ENCODE data around the gene SPTBN4. TPM values are rescaled to one million over a fixed set of nuclear protein-coding genes. Genes with fewer than 3 reads are reported as not detected.
"Not testable (repeated sequence)": the region's sequence is repeated elsewhere in the genome, so short reads cannot be mapped to it uniquely, and the experiment has no call there.

Gene SPTBN4
- total and polyA plus RNA-seq, 2 of the 4 experiments (the other 2 are of a cell fraction) = 0.72 to 0.91 TPM

- Histone ChIP-seq H3K56ac (ENCODE audit: extremely low read depth, insufficient read depth, low read length) (no peak overlapping the region), H2AK9ac (replicated peaks; ENCODE audit: low read depth, low read length, poor library complexity) (no peak overlapping the region), H2AK5ac (ENCODE audit: low read depth, low read length) (no peak overlapping the region), H3K27me3 (ENCODE audit: control insufficient read depth, insufficient read depth, low read length) (peaks cover 43% of the 10 kb centered on the region), H2AFZ (replicated peaks; ENCODE audit: low read length, poor library complexity) (peak overlapping the region; percentile 51), H2BK5ac (ENCODE audit: low read depth, low read length, poor library complexity, severe bottlenecking) (no peak overlapping the region), H4K20me1 (ENCODE audit: insufficient read depth, low read length) (no peaks in the 10 kb centered on the region), H3K4ac (ENCODE audit: low read depth, low read length) (no peak overlapping the region), H3K4me3 (ENCODE audit: insufficient read depth, low read depth, low read length) (no peak overlapping the region), H3K23ac (ENCODE audit: low read depth, low read length) (no peak overlapping the region), H3K9me1 (ENCODE audit: insufficient read depth, low read length) (no peaks in the 10 kb centered on the region), H3K18ac (ENCODE audit: low read depth, low read length) (no peak overlapping the region), H4K5ac (ENCODE audit: low read depth, low read length) (no peak overlapping the region), H2BK15ac (ENCODE audit: low read depth, low read length) (no peak overlapping the region), H4K8ac (ENCODE audit: low read depth in 2 of 2, low read length in 2 of 2) (no peak overlapping the region), H3K9ac (ENCODE audit: low read depth, low read length) (no peak overlapping the region), H3K9me3 (ENCODE audit: control insufficient read depth, insufficient read depth, low read length) (no peaks in the 10 kb centered on the region), H4K91ac (ENCODE audit: insufficient read depth, low read depth, low read length) (no peak overlapping the region), H3K79me1 (ENCODE audit: low read depth in 1 of 2, low read length in 2 of 2) (no peaks in the 10 kb centered on the region), H2BK120ac (ENCODE audit: low read depth, low read length) (no peak overlapping the region), H3K4me2 (ENCODE audit: low read depth, low read length) (no peak overlapping the region), H3K4me1 (ENCODE audit: control insufficient read depth, insufficient read depth, low read length) (no peaks in the 10 kb centered on the region), H3K14ac (replicated peaks; ENCODE audit: low read depth, low read length) (no peak overlapping the region), H3K27ac (ENCODE audit: insufficient read depth, low read length) (no peak overlapping the region), H2BK20ac (ENCODE audit: low read depth, low read length) (no peak overlapping the region), H3K36me3 (ENCODE audit: control insufficient read depth, insufficient read depth, low read length) (no peaks in the 10 kb centered on the region)
- BruUV-seq (replicated peaks) = no TSS peak
- in situ Hi-C loops (cut with MboI; ENCODE audit: low sequenced_read_pairs) (no loop called here), dilution Hi-C loops (cut with HindIII; ENCODE audit: low sequenced_read_pairs, unreplicated experiment) (no loop called here), intact Hi-C loops (cut with micrococcal nuclease) (no loop called here)
- CTCF ChIA-PET = no interaction called here
- TF ChIP-seq RAD21 (IDR thresholded peaks at IDR 0.05; ENCODE audit: low read length) = no peak
- TF ChIP-seq MXI1 (IDR thresholded peaks at IDR 0.05; ENCODE audit: borderline replicate concordance, low read depth, low read length) = no peak
- TF ChIP-seq CTCF (conservative IDR thresholded peaks at IDR 0.05; ENCODE audit: low read depth, low read length) = no peak
- TF ChIP-seq ELK1 (IDR thresholded peaks at IDR 0.05; ENCODE audit: borderline replicate concordance, low read depth, low read length) = no peak
- WGBS, 2 experiments (ENCODE audit: extremely low coverage in 2 of 2, insufficient read length in 1 of 2) = 43% methylated on average over 3 of the region's 4 CpGs; no CpG with 5 or more reads in 1 of the 2 experiments
- no peak for DNase-seq
- no peak for ATAC-seq (ENCODE audit: low read depth)
- POLR2A ChIA-PET (ENCODE audit: unreplicated experiment) = no interaction called here
These were observed 95.1 kb downstream of the SPTBN4 start for GRCh38 chr19:40561947-40562346.

- DNase-seq; ATAC-seq (ENCODE audit: low read depth); in situ Hi-C loops (cut with MboI; ENCODE audit: low sequenced_read_pairs); H3K4me2 ChIP-seq (ENCODE audit: low read depth, low read length); H2BK5ac ChIP-seq (ENCODE audit: low read depth, low read length, poor library complexity, severe bottlenecking); dilution Hi-C loops (cut with HindIII; ENCODE audit: low sequenced_read_pairs, unreplicated experiment); H3K4me3 ChIP-seq (ENCODE audit: insufficient read depth, low read depth, low read length); H4K8ac ChIP-seq (ENCODE audit: low read depth in 2 of 2, low read length in 2 of 2); H4K20me1 ChIP-seq (ENCODE audit: insufficient read depth, low read length); H3K79me1 ChIP-seq (ENCODE audit: low read depth in 1 of 2, low read length in 2 of 2); H2AFZ ChIP-seq (replicated peaks; ENCODE audit: low read length, poor library complexity); H3K56ac ChIP-seq (ENCODE audit: extremely low read depth, insufficient read depth, low read length); H3K36me3 ChIP-seq (ENCODE audit: control insufficient read depth, insufficient read depth, low read length); H3K4ac ChIP-seq (ENCODE audit: low read depth, low read length); H3K27ac ChIP-seq (ENCODE audit: insufficient read depth, low read length); H2BK20ac ChIP-seq (ENCODE audit: low read depth, low read length); CTCF ChIA-PET; H2AK9ac ChIP-seq (replicated peaks; ENCODE audit: low read depth, low read length, poor library complexity); POLR2A ChIA-PET (ENCODE audit: unreplicated experiment); H3K4me1 ChIP-seq (ENCODE audit: control insufficient read depth, insufficient read depth, low read length); BruUV-seq (replicated peaks); H2BK120ac ChIP-seq (ENCODE audit: low read depth, low read length); H2BK15ac ChIP-seq (ENCODE audit: low read depth, low read length); H3K9ac ChIP-seq (ENCODE audit: low read depth, low read length); intact Hi-C loops (cut with micrococcal nuclease); H3K18ac ChIP-seq (ENCODE audit: low read depth, low read length); H3K9me1 ChIP-seq (ENCODE audit: insufficient read depth, low read length); H2AK5ac ChIP-seq (ENCODE audit: low read depth, low read length); H4K91ac ChIP-seq (ENCODE audit: insufficient read depth, low read depth, low read length); H3K14ac ChIP-seq (replicated peaks; ENCODE audit: low read depth, low read length); H4K5ac ChIP-seq (ENCODE audit: low read depth, low read length); H3K23ac ChIP-seq (ENCODE audit: low read depth, low read length); H3K9me3 ChIP-seq (ENCODE audit: control insufficient read depth, insufficient read depth, low read length): not testable (repeated sequence)
- peaks cover 50% of the 10 kb centered on the region for H3K27me3 ChIP-seq (ENCODE audit: control insufficient read depth, insufficient read depth, low read length)
- 75% methylated on average over 1 of the region's 1 CpG; no CpG with 5 or more reads in 1 of the 2 experiments for WGBS, 2 experiments (ENCODE audit: extremely low coverage in 2 of 2, insufficient read length in 1 of 2)
These were observed 97.7 kb downstream of the SPTBN4 start for GRCh38 chr19:40564535-40564934.
